PC-9 (cell line): ENCODE measurements around the gene MGRN1.

ENCODE experiments used
- EZH2 ChIP-seq: fragments of 200-600 bp; sonication (generic); IDR thresholded peaks from 2 replicates; pipeline ENCODE4 v1.8.0; 2017; ENCODE audit warnings: antibody characterized with exemption, low read depth
- TF ChIP-seq, protein P1 (sequence below): fragments of 200-600 bp; sonication (generic); conservative IDR thresholded peaks from 2 replicates; pipeline ENCODE4 v1.6.1; 2017; ENCODE audit warnings: mixed run types, antibody characterized with exemption, mild to moderate bottlenecking, moderate library complexity

DNA sequence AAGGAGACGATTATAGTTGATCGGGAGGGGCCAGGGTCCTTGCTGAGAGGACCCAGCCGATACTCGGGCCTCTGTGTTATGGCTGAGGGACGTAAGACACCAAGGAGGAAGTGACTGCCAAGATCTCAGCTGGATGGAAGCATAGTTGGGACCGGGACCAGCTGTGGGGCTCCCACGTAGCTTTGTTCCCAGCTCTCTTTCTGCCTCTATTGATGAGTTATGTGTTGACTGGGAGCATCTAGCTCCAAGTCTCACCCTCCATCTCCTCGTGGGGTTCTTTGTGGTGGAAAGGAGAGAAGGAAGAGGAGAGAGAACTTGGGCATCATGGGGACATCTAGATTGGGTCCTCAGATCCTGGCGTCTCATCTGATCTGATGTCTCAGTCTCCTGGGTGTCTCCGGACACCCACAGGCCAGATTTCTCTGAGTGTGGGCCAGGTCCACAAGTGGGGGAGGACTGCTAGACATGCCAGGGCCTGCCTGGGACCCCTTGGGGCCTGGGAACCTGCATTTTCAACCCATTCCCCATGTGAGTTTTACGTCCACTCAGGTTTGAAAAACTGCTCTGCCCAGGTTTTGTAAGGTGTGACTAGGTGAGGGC lies 1.0 kb downstream of the MGRN1 start:
- TF ChIP-seq, protein P1, sequence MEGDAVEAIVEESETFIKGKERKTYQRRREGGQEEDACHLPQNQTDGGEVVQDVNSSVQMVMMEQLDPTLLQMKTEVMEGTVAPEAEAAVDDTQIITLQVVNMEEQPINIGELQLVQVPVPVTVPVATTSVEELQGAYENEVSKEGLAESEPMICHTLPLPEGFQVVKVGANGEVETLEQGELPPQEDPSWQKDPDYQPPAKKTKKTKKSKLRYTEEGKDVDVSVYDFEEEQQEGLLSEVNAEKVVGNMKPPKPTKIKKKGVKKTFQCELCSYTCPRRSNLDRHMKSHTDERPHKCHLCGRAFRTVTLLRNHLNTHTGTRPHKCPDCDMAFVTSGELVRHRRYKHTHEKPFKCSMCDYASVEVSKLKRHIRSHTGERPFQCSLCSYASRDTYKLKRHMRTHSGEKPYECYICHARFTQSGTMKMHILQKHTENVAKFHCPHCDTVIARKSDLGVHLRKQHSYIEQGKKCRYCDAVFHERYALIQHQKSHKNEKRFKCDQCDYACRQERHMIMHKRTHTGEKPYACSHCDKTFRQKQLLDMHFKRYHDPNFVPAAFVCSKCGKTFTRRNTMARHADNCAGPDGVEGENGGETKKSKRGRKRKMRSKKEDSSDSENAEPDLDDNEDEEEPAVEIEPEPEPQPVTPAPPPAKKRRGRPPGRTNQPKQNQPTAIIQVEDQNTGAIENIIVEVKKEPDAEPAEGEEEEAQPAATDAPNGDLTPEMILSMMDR, result no peak
- TF ChIP-seq EZH2, result no peak
